Measurements from ENCODE around the gene NUAK2.

DNA sequence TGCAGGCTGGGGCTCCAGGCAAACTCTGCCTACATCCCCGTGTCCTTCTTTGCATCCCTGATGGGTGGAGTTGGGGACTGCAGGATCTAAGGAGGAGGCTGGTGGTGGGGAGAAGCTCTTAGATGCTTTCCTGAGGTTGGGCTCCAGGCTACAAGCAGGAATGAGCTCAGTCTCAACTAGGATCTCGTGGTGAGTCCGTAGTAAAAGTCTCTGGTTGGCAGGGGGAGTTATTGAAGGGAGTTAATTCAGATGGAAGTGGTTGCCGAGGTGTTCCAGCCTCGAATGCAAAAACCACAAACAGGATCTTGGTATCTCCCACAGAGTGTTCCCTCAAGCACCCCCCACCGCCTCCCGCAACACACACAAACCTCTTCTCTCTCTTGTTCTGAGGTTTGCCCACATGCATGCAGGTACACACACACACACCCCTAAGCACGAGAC, 58.8 kb downstream of the NUAK2 start:
- TF ChIP-seq GABPA (IDR thresholded peaks at IDR 0.05 in 1 of 2, conservative IDR thresholded peaks at IDR 0.05 in 1 of 2) (no peak), CTCF (IDR thresholded peaks at IDR 0.05; ENCODE audit: low read depth, low read length, missing input control) (no peak), MAX (IDR thresholded peaks at IDR 0.05) (no peak), RXRA (IDR thresholded peaks at IDR 0.05) (no peak), RAD21 (IDR thresholded peaks at IDR 0.05) (no peak), ZBTB33 (IDR thresholded peaks at IDR 0.05) (no peak), REST (IDR thresholded peaks at IDR 0.05) (no peak), TAF1 (conservative IDR thresholded peaks at IDR 0.05) (no peak), YY1 (IDR thresholded peaks at IDR 0.05) (no peak)
